HepG2 (cell line): Measurements from ENCODE around the gene ATE1.

Experiments used
- CTCF ChIP-seq: sonication (generic); formaldehyde crosslinking; IDR thresholded peaks from 2 replicates; pipeline ENCODE4 v1.5.0; 2020; ENCODE audit warnings: mild to moderate bottlenecking, missing genetic modification reagents, moderate library complexity
- IRF9 ChIP-seq: sonication (generic); formaldehyde crosslinking; IDR thresholded peaks from 2 replicates; pipeline ENCODE4 v1.8.0; 2022; ENCODE audit warnings: missing genetic modification reagents, mild to moderate bottlenecking, borderline replicate concordance
- NKX3-1 ChIP-seq: sonication (generic); formaldehyde crosslinking; IDR thresholded peaks from 2 replicates; pipeline ENCODE4 v1.5.0; 2020; ENCODE audit warnings: missing genetic modification reagents
- RFX5 ChIP-seq: IDR thresholded peaks from 2 replicates; pipeline ENCODE4 v1.6.1; 2011; ENCODE audit warnings: low read depth, low read length, improper control_type of control experiment
- SMARCC2 ChIP-seq: fragments of 450-650 bp; IDR thresholded peaks from 2 replicates; pipeline ENCODE4 v1.6.1; 2017; ENCODE audit warnings: antibody characterized with exemption, mild to moderate bottlenecking
- ZNF24 ChIP-seq: fragments of 450-650 bp; IDR thresholded peaks from 2 replicates; pipeline ENCODE4 v1.6.1; 2017; ENCODE audit warnings: antibody characterized with exemption, mild to moderate bottlenecking
- ZNF274 ChIP-seq: sonication (generic); formaldehyde crosslinking; IDR thresholded peaks from 2 replicates; pipeline ENCODE4 v1.5.1; 2020; ENCODE audit warnings: mild to moderate bottlenecking, missing genetic modification reagents
- ZNF580 ChIP-seq: IDR thresholded peaks from 2 replicates; pipeline ENCODE4 v1.6.1; 2016; ENCODE audit warnings: low read depth, borderline replicate concordance
- ZNF607 ChIP-seq: sonication (generic); formaldehyde crosslinking; IDR thresholded peaks from 2 replicates; pipeline ENCODE4 v1.5.1; 2020; ENCODE audit warnings: missing genetic modification reagents, mild to moderate bottlenecking, borderline replicate concordance
- ZSCAN29 ChIP-seq: sonication (generic); formaldehyde crosslinking; conservative IDR thresholded peaks from 2 replicates; pipeline ENCODE4 v1.4.0; 2020; ENCODE audit warnings: mild to moderate bottlenecking, missing genetic modification reagents

GRCh38 chr10:121865554-121865953, 62.3 kb downstream of the ATE1 start:
- no peak for TF ChIP-seq ZNF24
- no peak for TF ChIP-seq ZNF274 (CRISPR knock-in tag)
- no peak for TF ChIP-seq IRF9
- TF ChIP-seq RFX5, result no peak
- no peak for TF ChIP-seq ZSCAN29
- TF ChIP-seq CTCF (CRISPR knock-in tag), result no peak
- no peak for TF ChIP-seq ZNF607
- TF ChIP-seq NKX3-1 (CRISPR knock-in tag), result no peak
- TF ChIP-seq ZNF580 (CRISPR knock-in tag), result no peak
- no peak for TF ChIP-seq SMARCC2
